ENCODE data around the gene PNMA8C.

GRCh38 chr19:46475986-46476385 lies 47.2 kb upstream of the PNMA8C start:
- TF ChIP-seq EZH2 (IDR thresholded peaks at IDR 0.05; ENCODE audit: low read length) (no peak), CTCF (optimal IDR thresholded peaks at IDR 0.05 in 1 of 3, IDR thresholded peaks at IDR 0.05 in 1 of 3, conservative IDR thresholded peaks at IDR 0.05 in 1 of 3; ENCODE audit: extremely low read depth in 1 of 3, insufficient read depth in 2 of 3, low read length in 3 of 3) (no peak)
